ENCODE results near the gene NOS1. TPM values are rescaled to one million over a fixed set of nuclear protein-coding genes. Genes with fewer than 3 reads are reported as not detected.
A peak's percentile ranks its signal among the peaks of the same experiment; 100 is the strongest.
"Not testable (repeated sequence)": the region's sequence is repeated elsewhere in the genome, so short reads cannot be mapped to it uniquely, and the experiment has no call there.

NOS1 gene
- total RNA-seq, 1 experiment from 2014 or later: 131 TPM

- Histone ChIP-seq H3K27ac (no peak overlapping the region), H3K4me3 (no peak overlapping the region), H3K36me3 (peaks cover 6% of the 10 kb centered on the region; the same call in 1 of the 2 replicates), H3K9me3 (replicated peaks) (no peaks in the 10 kb centered on the region), H3K4me1 (no peaks in the 10 kb centered on the region), H3K27me3 (no peaks in the 10 kb centered on the region)
- no peak for DNase-seq
Observed at GRCh38 chr12:117209626-117210025, 151.8 kb downstream of the NOS1 start.

DNA sequence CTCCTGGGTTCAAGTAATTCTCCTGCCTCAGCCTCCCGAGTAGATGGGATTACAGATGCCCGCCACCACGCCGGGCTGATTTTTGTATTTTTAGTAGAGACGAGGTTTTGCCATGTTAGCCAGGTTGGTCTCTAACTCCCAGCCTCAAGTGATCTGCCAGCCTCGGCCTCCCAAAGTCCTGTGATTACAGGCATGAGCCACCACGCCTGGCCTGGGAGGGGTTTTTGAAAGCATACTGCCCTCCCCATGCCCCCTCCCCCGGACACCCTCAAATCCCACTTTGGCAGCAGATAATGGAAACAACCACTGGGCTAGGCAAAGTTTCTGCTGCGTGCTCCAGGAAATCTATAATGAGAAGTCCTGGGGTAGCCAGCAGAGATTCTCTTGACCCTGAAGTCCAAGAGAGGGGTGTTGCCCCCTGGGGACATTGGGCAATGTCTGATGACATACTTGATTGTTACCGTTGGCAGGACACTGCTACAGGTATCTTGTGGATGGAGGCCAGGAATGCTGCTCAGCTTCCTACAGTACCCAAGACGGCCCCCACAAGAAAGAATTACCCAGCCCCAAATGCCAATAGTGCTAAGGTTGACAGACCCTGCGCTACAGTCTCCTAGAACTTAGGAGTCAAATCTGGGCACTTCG is 152.5 kb downstream of the NOS1 start:
- no peaks in the 10 kb centered on the region for H3K27me3 ChIP-seq
- no peaks in the 10 kb centered on the region for H3K9me3 ChIP-seq (replicated peaks)
- H3K36me3 ChIP-seq: peaks cover 6% of the 10 kb centered on the region; the same call in 1 of the 2 replicates
- H3K27ac ChIP-seq: no peak overlapping the region
- no peak for DNase-seq
- no peaks in the 10 kb centered on the region for H3K4me1 ChIP-seq
- H3K4me3 ChIP-seq: no peak overlapping the region

DNA sequence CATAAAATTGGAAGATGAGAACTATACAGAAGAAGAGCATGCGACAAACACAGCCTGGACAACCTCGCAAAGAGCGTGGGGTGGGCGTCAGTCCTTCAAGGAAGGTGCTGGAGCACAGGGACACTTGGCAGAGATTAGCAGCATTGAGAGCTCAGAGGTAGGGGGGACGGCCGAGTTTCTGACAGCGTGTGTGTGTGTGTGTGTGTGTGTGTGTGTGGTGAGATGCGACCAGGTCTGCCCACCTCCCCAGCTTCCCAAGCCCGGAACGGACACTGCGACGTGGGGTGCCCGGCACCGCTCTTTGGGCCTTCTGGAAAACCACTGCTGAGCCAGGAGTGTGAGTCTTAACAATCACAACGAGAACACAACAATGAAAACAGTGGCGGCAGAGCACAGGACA is 153.2 kb downstream of the NOS1 start:
- no peak overlapping the region for H3K27ac ChIP-seq
- H3K9me3 ChIP-seq (replicated peaks): no peaks in the 10 kb centered on the region

DNA sequence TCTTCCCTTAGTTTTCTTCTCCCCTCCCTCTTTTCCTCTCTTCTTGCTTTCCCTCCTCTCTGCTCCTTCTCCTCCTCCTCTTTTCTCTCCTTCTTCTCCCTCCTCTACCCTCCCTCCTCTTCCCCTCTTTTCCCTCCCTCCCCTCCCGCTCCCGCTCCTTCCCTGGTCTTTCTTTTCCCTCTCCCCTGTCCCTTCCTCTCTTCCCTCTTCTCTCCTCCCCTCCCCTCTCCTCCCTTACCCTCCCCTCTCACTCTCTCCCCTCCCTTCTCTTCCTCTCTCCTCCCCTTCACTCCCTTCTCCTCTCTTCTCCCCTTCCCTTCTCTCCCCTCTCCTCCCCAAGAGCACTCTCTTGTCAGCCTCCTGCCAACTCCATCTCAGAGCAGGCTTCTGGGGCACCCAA is 153.8 kb downstream of the NOS1 start:
- no peaks in the 10 kb centered on the region for H3K9me3 ChIP-seq (replicated peaks)
- DNase-seq: no peak
- H3K27me3 ChIP-seq: no peaks in the 10 kb centered on the region
- H3K4me3 ChIP-seq: no peak overlapping the region
- no peak overlapping the region for H3K27ac ChIP-seq
- peaks cover 6% of the 10 kb centered on the region; the same call in 1 of the 2 replicates for H3K36me3 ChIP-seq
- no peaks in the 10 kb centered on the region for H3K4me1 ChIP-seq

More for the DNA sequence above, 153.2 kb downstream of the NOS1 start:
- Histone ChIP-seq H3K4me3 (no peak overlapping the region), H3K36me3 (peaks cover 6% of the 10 kb centered on the region; the same call in 1 of the 2 replicates), H3K27me3 (no peaks in the 10 kb centered on the region), H3K4me1 (no peaks in the 10 kb centered on the region)
- no peak for DNase-seq

DNA sequence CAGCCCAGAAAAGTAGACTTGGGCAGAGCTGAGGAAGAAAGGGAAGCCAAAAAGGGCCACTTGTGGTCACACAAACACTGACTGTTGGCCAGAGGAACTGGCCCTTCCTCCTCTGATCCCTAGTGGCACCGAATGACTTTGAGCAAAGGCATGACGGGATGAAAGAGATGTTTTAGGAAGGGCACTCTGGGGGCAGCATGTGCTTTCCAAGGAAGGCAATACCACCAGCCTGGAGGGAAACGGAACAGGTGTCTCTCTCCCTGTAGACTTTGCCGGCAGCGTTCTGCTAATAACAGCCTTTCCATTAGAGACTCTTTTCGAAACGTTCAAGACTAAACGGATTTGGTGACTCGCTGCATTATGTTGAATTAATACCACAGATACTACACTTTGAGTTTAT is 158.9 kb downstream of the NOS1 start:
- Histone ChIP-seq H3K36me3 (no peaks in the 10 kb centered on the region), H3K27ac (no peak overlapping the region), H3K27me3 (no peaks in the 10 kb centered on the region), H3K9me3 (replicated peaks) (no peaks in the 10 kb centered on the region), H3K4me1 (no peaks in the 10 kb centered on the region), H3K4me3 (no peak overlapping the region)
- peak; percentile 21 to 57 for DNase-seq

- Histone ChIP-seq H3K4me3 (no peak overlapping the region), H3K4me1 (no peaks in the 10 kb centered on the region)
- no peak for DNase-seq
Observed at GRCh38 chr12:117202033-117202432, 159.4 kb downstream of the NOS1 start.

GRCh38 chr12:117199956-117200744 is 161.3 kb downstream of the NOS1 start:
- not testable (repeated sequence) for H3K4me3 ChIP-seq; H3K27ac ChIP-seq; DNase-seq; H3K4me1 ChIP-seq; H3K9me3 ChIP-seq (replicated peaks); H3K36me3 ChIP-seq; H3K27me3 ChIP-seq

More at GRCh38 chr12:117202033-117202432, 159.4 kb downstream of the NOS1 start:
- Histone ChIP-seq H3K9me3 (replicated peaks) (no peaks in the 10 kb centered on the region), H3K27ac (no peak overlapping the region), H3K27me3 (no peaks in the 10 kb centered on the region), H3K36me3 (no peaks in the 10 kb centered on the region)

GRCh38 chr12:117196334-117196733 is 165.1 kb downstream of the NOS1 start:
- not testable (repeated sequence) for H3K9me3 ChIP-seq (replicated peaks); H3K27ac ChIP-seq; H3K27me3 ChIP-seq; DNase-seq; H3K4me3 ChIP-seq; H3K36me3 ChIP-seq; H3K4me1 ChIP-seq

DNA sequence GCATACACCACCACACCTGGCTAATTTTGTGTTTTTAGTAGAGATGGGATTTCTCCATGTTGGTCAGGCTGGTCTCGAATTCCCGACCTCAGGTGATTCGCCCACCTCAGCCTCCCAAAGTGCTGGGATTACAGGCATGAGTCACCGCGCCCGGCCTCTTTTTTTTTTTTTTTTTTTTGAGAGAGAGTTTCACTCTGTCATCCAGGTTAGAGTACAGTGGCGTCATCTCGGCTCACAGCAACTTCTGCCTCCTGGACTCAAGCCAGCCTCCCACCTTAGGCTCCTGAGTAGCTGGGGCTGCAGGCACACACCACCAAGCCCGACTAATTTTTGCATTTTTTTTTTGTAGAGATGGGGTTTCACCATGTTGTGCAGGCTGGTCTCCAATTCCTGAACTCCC is 166.4 kb downstream of the NOS1 start:
- DNase-seq; H3K9me3 ChIP-seq (replicated peaks); H3K27ac ChIP-seq; H3K4me1 ChIP-seq; H3K27me3 ChIP-seq; H3K36me3 ChIP-seq; H3K4me3 ChIP-seq: not testable (repeated sequence)

- Histone ChIP-seq H3K27ac (no peak overlapping the region), H3K36me3 (no peaks in the 10 kb centered on the region), H3K27me3 (no peaks in the 10 kb centered on the region), H3K4me3 (no peak overlapping the region), H3K4me1 (no peaks in the 10 kb centered on the region), H3K9me3 (replicated peaks) (no peaks in the 10 kb centered on the region)
- DNase-seq: no peak
Observed at GRCh38 chr12:117193903-117194302, 167.5 kb downstream of the NOS1 start.

GRCh38 chr12:117192581-117192980 is 168.8 kb downstream of the NOS1 start:
- H3K27ac ChIP-seq; H3K4me3 ChIP-seq; H3K4me1 ChIP-seq; DNase-seq; H3K9me3 ChIP-seq (replicated peaks); H3K36me3 ChIP-seq; H3K27me3 ChIP-seq: not testable (repeated sequence)

- H3K9me3 ChIP-seq (replicated peaks): no peaks in the 10 kb centered on the region
- peaks cover under 1% of the 10 kb centered on the region; the same call in 1 of the 2 replicates for H3K36me3 ChIP-seq
- DNase-seq: no peak
- H3K4me1 ChIP-seq: no peaks in the 10 kb centered on the region
- H3K27me3 ChIP-seq: no peaks in the 10 kb centered on the region
- no peak overlapping the region for H3K27ac ChIP-seq
- no peak overlapping the region for H3K4me3 ChIP-seq
Observed at GRCh38 chr12:117192057-117192456, 169.4 kb downstream of the NOS1 start.

DNA sequence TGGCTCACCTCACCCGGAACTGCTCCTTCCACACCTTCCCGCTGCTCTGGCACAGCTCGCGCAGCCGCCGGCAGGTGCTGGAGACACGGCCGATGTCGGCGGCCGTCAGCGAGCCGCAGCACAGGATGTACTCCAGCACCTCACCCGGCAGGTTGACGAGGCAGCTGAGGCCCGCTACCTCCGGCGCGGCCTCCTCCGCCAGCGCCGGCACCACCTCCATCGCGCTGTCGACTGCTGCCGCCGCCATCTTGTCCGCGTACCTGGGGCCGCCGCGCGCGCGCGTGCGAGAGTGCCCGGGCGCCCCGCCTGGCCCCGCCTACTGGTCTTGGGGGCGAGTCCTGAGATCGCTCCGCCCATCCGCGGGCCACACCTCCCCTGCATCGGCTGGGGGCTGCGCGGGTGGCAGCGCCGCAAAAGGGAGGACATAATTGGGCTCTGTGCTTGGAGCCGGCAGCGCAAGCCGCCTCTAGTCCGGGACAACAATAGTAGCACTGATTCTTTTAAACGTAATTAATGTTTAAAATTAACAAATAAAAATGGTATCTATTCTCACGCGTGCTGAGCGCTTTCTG is 171.1 kb downstream of the NOS1 start, which contains the start of gene FBXO21:
Gene FBXO21, minus strand, starts transcription at position 261 of the 572 bp plus-strand sequence. Its CDS starts 14 bp downstream, at position 247.
- DNase-seq: peak; percentile 86 to 89
- Histone ChIP-seq H3K4me1 (no peaks in the 10 kb centered on the region), H3K36me3 (peaks cover 15% of the 10 kb centered on the region), H3K27ac (peak within 1 kb of the TSS; percentile 38; the same call in 1 of the 2 replicates), H3K4me3 (peak within 1 kb of the TSS; percentile 91), H3K9me3 (replicated peaks) (no peaks in the 10 kb centered on the region), H3K27me3 (no peaks in the 10 kb centered on the region)

DNA sequence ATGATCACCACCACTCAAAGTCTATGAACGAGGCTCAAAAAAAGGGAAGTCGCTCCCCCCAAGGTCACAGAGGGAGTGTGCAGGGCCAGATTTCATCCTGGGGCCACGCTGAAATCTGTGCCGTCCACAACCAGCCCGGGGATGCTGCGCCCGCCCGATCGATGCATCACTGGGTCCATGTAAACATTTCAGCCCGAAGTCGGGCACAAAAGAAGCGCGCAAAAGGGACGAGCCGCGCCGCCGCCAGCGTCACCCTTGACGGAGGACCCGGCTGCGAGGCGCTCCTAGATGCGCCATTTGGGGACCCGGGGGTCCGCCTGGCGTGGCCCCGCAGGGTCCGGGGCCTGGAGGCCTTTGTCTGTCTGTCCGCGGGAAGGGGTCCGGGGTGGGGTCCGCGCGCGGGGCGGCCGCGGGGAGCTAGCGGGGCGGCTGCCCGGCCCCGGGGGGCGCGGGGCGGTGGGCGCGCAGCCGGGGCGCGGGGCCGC is 171.7 kb downstream of the NOS1 start:
- peak overlapping the region; percentile 91 for H3K4me3 ChIP-seq
- no peaks in the 10 kb centered on the region for H3K4me1 ChIP-seq
- H3K27me3 ChIP-seq: no peaks in the 10 kb centered on the region
- peak overlapping the region; percentile 38; the same call in 1 of the 2 replicates for H3K27ac ChIP-seq
- peak; percentile 27 to 31 for DNase-seq
- H3K36me3 ChIP-seq: peaks cover 20% of the 10 kb centered on the region
- no peaks in the 10 kb centered on the region for H3K9me3 ChIP-seq (replicated peaks)
